OCI-M2 (cell line): ENCODE measurements around the gene PHOX2A.

ENCODE experiments used
- DNase-seq: peaks from one replicate; lab custom pipeline; 2025; ENCODE audit not compliant: unreplicated experiment; lab: John Stamatoyannopoulos, UW

PHOX2A gene

GRCh38 chr11:72235351-72236057 lies 8.5 kb downstream of the PHOX2A start:
- no peak for DNase-seq

GRCh38 chr11:72234920-72235319 lies 9.1 kb downstream of the PHOX2A start:
- DNase-seq: no peak

GRCh38 chr11:72234514-72234830 lies 9.5 kb downstream of the PHOX2A start:
- no peak for DNase-seq

GRCh38 chr11:72233773-72234513 lies 10.0 kb downstream of the PHOX2A start:
- DNase-seq: no peak

- no peak for DNase-seq
These were observed 10.8 kb downstream of the PHOX2A start for GRCh38 chr11:72233056-72233772.

- DNase-seq: no peak
These were observed 11.5 kb downstream of the PHOX2A start for GRCh38 chr11:72232260-72233055.

GRCh38 chr11:72231396-72232259 lies 12.3 kb downstream of the PHOX2A start:
- no peak for DNase-seq

- DNase-seq: no peak
These were observed 13.1 kb downstream of the PHOX2A start for GRCh38 chr11:72230764-72231365.

- no peak for DNase-seq
These were observed 13.8 kb downstream of the PHOX2A start for GRCh38 chr11:72229925-72230763.

- DNase-seq: no peak
These were observed 14.5 kb downstream of the PHOX2A start for GRCh38 chr11:72229336-72229924.

- no peak for DNase-seq
These were observed 15.1 kb downstream of the PHOX2A start for GRCh38 chr11:72228844-72229231.

GRCh38 chr11:72228229-72228843 lies 15.6 kb downstream of the PHOX2A start:
- no peak for DNase-seq

GRCh38 chr11:72227316-72228228 lies 16.4 kb downstream of the PHOX2A start:
- DNase-seq: no peak

- no peak for DNase-seq
These were observed 17.3 kb downstream of the PHOX2A start for GRCh38 chr11:72226701-72227100.

- DNase-seq: no peak
These were observed 18.5 kb downstream of the PHOX2A start for GRCh38 chr11:72225411-72225951.

GRCh38 chr11:72224564-72225410 lies 19.2 kb downstream of the PHOX2A start, which contains the start of gene INPPL1:
INPPL1 (plus strand) TSS chr11:72224767; CDS start chr11:72224985, 218 bp downstream.
- no peak for DNase-seq
